ENCODE measurements around the gene GPAT3. TPM values are rescaled to one million over a fixed set of nuclear protein-coding genes. Genes with fewer than 3 reads are reported as not detected.

GPAT3 gene
- total RNA-seq, 6 donors from 2014 or later = 3.2 to 9.9 (median 8.4) TPM; not detected in 1

- 40 to 44% methylated on average over 2 of the region's 2 CpGs for WGBS, 2 donors
- Histone ChIP-seq H3K27me3 (no peaks in the 10 kb centered on the region), H3K4me1 (peaks cover 0 to 12% (median 1%) of the 10 kb centered on the region in 4 donors), H3K27ac (no peak overlapping the region), H3K36me3 (no peaks in the 10 kb centered on the region), H3K9me3 (no peaks in the 10 kb centered on the region), H3K4me3 (no peak overlapping the region)
- no peak for DNase-seq
- TF ChIP-seq POLR2AphosphoS5 (IDR thresholded peaks at IDR 0.05) (no peak), CTCF (IDR thresholded peaks at IDR 0.05) (no peak), EP300 (IDR thresholded peaks at IDR 0.05) (no peak), POLR2A (IDR thresholded peaks at IDR 0.05) (no peak)
- no peak for ATAC-seq (ENCODE audit: low FRiP score in 2 of 2)
Measured at GRCh38 chr4:83552924-83553323, 17.0 kb downstream of the GPAT3 start.

GRCh38 chr4:83556006-83556707 is 20.2 kb downstream of the GPAT3 start:
- DNase-seq = no peak
- H3K36me3 ChIP-seq = no peaks in the 10 kb centered on the region
- TF ChIP-seq POLR2A (IDR thresholded peaks at IDR 0.05) = no peak
- no peak for TF ChIP-seq EP300 (IDR thresholded peaks at IDR 0.05)
- no peak for TF ChIP-seq POLR2AphosphoS5 (IDR thresholded peaks at IDR 0.05)
- TF ChIP-seq CTCF (IDR thresholded peaks at IDR 0.05) = no peak
- no peaks in the 10 kb centered on the region for H3K27me3 ChIP-seq
- no peak overlapping the region for H3K4me3 ChIP-seq
- no peak overlapping the region for H3K27ac ChIP-seq
- H3K9me3 ChIP-seq = no peaks in the 10 kb centered on the region
- H3K4me1 ChIP-seq = peaks cover 0 to 12% (median 4%) of the 10 kb centered on the region in 4 donors
- no peak for ATAC-seq (ENCODE audit: low FRiP score in 2 of 2)
- WGBS, 2 donors = 57 to 69% methylated on average over 3 of the region's 3 CpGs

- Histone ChIP-seq H3K4me3 (no peak overlapping the region), H3K9me3 (no peaks in the 10 kb centered on the region), H3K27me3 (no peaks in the 10 kb centered on the region), H3K36me3 (no peaks in the 10 kb centered on the region), H3K4me1 (peaks cover 0 to 16% (median 6%) of the 10 kb centered on the region in 4 donors), H3K27ac (no peak overlapping the region)
- 63 to 89% methylated on average over 1 of the region's 1 CpG for WGBS, 2 donors
- DNase-seq (no peak), ATAC-seq (ENCODE audit: low FRiP score in 2 of 2) (peak in 1 of 2 donors; percentile 23)
- TF ChIP-seq POLR2AphosphoS5 (IDR thresholded peaks at IDR 0.05) (no peak), POLR2A (IDR thresholded peaks at IDR 0.05) (no peak), EP300 (IDR thresholded peaks at IDR 0.05) (no peak), CTCF (IDR thresholded peaks at IDR 0.05) (no peak)
Measured at GRCh38 chr4:83556816-83557215, 20.9 kb downstream of the GPAT3 start.

GRCh38 chr4:83558059-83558653 is 22.2 kb downstream of the GPAT3 start:
- no peaks in the 10 kb centered on the region for H3K9me3 ChIP-seq
- ATAC-seq (ENCODE audit: low FRiP score in 2 of 2) (no peak), DNase-seq (no peak)
- no peak overlapping the region for H3K4me3 ChIP-seq
- TF ChIP-seq CTCF (IDR thresholded peaks at IDR 0.05) = no peak
- TF ChIP-seq POLR2A (IDR thresholded peaks at IDR 0.05) = no peak
- TF ChIP-seq EP300 (IDR thresholded peaks at IDR 0.05) = no peak
- no peak for TF ChIP-seq POLR2AphosphoS5 (IDR thresholded peaks at IDR 0.05)
- no peaks in the 10 kb centered on the region for H3K36me3 ChIP-seq
- 75 to 83% methylated on average over 4 to 5 of the region's 5 CpGs for WGBS, 2 donors
- no peak overlapping the region for H3K27ac ChIP-seq
- peaks cover 0 to 16% (median 6%) of the 10 kb centered on the region in 4 donors for H3K4me1 ChIP-seq
- H3K27me3 ChIP-seq = no peaks in the 10 kb centered on the region

Measured in upper lobe of left lung (tissue), 6 donors.